ENCODE data around the gene CNNM2.

CNNM2 gene

DNA sequence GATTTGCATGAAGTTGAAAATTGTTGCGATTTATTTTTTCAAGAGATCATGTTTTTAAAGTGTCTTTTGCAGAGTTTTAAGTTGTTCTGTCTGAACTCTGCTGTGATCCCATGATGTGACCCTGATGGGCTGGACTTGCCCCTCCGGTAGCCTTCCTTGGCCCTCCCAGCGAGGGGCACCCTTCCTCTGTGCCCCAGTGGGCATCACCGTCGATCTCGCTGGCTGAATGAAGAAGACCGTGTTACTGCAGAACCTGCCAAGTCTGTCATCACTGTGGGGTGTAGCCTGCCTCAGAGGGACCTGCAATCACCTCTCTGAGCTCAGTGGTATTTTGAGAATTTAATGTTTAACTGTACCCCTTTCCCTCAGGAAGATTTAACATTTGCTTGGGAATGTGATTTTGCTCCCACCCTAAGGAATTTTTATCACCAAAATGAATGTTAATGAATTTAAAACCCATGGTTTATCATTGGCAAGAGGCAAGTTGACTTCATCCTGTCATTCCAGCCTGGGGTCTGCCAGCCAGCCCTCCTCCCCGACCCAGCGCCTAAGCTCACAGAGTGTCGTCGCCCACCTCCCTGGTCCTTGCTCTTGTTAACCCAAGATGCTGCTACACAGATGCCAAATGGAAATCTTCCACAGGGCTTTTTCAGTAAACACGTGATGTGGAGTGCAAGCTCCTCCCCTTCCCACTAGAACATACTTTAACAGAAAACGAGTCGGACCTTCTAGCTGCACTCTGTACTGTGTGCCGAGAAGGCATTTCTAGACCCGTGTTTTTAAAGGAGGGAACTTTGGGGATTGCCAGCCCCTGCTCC lies 159.6 kb downstream of the CNNM2 start:
- no peak for DNase-seq

DNA sequence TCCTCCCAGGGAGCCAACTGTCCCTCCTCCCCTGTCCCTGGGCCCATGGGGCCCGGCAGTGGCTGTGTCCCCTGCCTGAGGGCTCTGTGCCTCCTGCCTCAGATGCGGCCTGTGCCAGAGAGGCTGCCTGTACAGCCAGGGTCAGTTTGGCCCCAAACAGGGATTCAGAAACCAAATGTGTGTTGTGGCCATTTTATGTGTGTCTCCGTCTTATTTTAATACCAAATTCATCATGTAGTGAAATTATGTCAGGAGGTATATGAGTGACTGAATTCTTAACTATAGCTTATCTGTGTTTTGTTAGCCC lies 160.2 kb downstream of the CNNM2 start:
- DNase-seq: no peak

DNA sequence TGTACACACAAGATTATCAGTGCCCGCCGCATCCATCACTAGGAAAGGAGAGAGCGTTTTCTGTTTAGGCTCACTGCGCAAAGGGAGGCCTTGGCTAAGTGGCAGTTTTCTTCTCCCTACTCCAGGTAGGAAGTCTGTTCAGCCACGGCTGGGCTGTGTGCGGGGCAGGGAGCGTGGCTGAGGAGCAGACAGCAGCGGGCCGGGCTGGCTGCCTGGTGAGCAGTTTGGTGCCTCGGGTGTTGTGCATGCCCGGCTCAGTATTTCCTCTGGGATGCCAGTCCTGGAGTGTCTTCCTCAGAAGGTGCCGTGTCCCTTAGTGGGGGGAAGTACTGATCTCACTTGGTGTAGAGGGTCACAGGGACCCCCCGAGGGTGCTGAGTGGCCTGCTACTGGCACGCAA lies 160.6 kb downstream of the CNNM2 start:
- DNase-seq: no peak

DNA sequence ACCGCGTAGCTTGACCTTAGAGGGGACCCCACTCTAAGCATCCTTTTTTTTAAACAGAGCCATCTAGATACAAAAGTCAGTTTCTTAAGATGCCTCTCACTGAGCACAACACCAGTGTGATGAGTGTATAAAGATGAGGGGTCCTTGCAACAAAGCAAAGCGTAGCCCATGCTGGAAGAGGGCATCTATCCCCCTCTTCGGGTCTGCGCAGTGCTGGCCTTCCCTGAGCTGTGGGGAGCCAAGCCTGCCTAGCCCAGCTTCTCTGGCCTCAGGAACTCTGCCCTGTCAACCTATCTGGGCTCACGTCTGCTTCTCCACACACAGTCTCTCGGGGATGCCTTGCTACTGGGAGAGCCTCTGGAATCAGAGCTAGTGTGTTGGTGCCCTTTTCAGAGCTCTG lies 161.0 kb downstream of the CNNM2 start:
- no peak for DNase-seq

DNA sequence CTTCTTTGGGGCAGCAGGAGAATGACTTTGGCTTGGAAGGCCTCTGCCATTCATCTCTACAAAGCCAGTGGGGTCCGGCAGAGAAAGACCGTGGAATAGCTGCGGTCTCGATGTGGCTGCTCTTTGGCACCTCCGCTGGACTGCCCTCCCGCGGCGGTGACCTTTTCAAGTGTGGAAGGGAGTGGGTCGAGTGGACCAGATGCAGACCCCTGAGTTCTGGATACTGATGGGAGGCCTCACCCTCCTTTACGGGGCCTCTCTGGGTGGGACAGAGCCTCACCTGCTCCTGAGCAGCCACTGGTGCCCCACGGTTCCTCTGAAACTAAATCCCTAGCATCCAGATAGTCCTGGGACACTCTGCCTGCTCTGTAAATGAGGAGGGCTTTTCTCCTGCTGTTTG lies 161.9 kb downstream of the CNNM2 start:
- no peak for DNase-seq

DNA sequence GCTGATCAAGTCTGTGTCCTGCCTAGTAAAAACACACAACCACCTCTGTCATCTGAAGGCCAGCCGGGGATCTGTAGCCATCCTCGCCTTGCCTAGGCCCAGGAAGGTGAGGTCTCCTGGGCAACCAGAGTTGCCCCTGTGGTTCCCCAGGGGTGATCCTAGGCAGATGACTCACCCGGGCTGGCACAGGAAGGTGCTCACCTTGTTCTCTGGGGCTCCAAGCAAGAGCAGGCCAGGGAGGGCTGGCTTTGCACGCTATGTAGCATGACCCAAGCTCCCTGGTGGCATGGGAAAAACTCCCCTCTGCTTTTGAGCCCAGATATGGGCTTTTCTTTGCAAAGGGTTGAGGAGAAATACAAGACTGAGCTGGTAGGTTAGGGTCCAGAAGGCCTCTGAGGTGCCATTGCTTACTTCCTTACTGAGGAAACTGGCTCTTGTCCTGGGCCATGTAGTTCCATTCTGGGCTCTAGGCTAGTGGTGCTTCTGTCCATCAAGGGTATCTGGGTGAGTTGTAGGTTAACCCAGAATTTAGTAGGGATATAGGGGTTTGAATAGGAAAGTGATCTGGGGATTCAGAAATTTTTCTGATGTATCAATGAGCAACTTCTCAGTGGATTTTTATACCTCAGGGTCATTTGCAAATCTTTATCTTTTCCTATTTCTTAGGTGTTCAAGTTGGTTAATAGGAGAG lies 162.9 kb downstream of the CNNM2 start:
- no peak for DNase-seq

DNA sequence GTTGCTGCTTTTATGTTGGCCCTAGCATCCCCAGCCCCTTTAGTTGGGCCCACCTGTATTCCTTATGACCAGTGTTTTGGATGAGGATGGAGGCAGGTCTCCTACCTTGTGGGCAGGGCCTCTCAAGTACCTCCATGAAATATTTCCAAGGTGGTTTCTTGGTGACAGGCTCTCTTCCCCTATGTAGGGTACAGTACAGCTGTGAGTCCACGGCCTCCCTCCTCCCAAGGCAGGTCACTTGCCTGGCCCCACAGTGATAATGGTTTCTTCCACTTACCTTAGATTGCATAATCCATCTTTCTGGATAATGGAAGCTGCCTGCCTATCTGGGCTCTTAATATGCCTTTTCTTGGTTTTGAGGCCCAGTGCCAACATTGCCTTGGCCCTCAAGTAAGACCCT lies 164.6 kb downstream of the CNNM2 start:
- DNase-seq: no peak

DNA sequence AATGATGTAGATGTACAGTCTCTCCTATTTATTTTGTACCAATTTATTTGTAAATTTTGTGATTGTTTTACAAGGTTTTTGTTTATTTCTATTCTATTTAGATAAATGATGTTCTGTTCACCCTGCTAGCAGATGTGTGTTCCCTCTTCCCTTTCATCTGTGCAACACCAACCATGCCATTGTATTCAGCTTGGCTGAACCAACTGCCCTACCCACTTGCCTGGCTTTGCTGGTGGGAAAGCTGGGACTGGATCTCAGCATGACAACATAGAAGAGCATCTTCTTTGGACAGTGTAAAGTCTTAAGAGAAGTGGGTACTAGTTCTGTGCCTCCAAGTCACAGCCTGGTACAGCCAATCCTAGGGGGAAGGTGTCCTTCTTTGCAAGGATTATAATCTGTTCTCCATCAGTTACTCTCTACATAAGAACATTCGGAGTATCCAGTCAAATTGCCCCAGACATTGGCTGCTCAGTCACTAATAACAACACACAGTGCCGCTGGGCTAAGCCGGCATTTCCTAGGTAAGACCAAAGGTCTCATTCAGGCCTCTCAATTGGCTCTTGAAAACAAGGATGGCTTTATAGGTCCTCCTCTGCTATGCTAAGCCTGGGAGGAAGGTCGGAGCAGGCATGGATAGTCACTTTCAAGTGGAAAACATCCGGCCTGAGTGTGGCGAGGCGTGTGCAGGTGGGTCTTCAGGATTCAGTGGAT lies 165.3 kb downstream of the CNNM2 start:
- DNase-seq: no peak

DNA sequence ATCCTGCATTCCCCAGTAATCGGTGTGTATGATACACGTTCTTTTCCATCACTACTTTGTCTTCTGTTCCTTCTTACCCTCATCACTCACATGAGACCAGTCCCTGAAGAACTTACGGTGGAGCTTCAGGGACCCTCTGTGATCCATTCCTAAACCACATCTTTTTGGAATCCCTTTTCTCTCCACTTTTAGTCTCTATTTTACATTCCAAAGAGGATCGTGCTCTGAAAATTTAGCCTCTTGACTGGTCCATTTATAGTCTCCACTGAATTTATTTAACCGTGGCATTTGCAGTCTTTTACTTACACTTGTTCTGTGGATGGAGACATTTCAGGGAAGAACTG lies 165.9 kb downstream of the CNNM2 start:
- DNase-seq: no peak

DNA sequence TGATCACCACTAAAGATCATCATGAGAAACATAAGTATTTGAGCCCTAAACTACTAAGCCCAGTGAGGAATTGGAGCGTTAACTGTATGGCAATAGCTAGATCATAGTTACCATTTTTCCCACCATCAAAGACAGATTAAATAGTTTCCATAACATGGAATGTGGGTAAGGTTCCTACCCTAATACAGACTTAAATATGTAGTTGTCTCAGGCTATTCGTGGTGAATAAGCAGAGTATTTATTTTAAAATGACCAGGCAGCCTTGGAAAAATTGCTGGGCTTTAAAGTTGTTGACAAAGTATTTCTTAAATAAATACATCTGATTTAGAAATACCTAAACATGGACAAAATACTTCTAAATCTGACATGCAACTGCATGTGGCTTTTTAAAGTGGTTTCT lies 168.2 kb downstream of the CNNM2 start:
- DNase-seq: no peak

DNA sequence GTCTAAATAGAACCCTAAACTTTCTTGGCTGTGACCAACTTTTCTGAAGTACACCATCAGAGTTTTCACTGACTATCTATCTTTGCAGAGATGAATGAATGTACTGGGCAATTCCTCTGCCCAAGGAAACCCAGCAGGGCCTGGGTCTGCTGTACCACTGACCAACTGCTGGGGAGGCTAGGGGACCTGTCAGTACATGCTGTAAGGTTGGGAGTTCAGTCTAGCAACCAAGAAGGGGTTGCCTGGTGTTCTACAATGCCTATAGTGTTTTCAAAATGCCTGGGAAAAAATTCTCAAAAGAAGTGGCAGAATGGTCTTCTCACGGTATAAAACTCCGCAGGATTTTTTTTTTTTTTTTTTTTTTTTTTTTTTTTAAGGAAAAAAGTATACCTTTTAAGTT lies 168.7 kb downstream of the CNNM2 start:
- no peak for DNase-seq

DNA sequence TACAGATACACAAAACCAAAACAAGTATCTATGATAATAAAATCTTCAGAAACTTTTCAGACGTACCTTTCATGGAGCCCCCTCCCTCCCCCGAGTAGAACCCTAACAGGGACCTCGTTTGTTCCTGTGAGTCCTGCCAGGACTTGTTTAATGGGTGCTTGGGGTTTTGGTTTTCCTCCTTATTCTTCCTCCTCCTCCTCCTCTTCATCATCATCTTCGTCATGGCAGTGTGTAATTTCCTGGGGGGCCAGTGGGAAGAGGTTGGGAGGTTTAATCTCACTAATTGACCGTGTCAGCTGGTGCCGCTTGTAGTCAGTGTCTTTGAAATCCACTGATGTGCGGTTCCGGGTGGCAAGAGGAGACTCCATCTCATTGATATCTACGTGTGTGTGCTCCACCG lies 171.4 kb downstream of the CNNM2 start:
- DNase-seq: no peak

DNA sequence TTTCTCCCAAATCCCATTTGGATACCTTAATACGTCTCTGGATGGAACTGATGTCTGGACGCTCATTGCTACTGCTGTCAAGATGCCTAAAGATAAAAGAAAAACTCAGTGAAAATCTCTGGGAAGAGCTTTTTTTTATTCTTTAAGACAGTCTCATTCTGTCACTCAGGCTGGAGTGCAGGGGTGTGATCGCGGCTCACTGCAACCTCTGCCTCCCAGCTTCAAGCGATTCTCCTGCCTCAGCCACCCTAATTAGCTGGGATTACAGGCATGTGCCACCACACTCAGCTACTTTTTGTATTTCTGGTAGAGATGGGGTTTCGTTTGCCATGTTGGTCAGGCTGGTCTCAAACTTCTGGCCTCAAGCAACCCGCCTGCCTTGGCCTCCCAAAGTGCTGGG lies 172.8 kb downstream of the CNNM2 start:
- no peak for DNase-seq

DNA sequence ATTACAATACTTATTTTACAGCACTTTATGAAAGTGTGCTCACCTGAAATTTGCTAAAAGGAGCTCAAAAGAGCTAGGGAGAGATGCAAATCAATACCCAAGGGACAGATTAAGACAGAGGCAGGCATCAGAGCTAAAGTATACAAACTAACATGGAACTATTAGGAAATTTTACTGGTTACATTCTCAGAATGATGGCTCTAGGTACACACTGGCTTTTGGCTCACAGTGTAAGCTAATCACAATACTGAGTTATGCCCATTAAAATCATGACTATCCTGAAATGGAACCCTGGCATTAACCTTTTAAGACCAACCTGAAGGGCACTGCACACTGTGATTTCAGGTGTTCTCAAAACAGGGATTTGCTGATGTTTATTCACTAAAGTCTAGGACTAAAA lies 176.9 kb downstream of the CNNM2 start:
- no peak for DNase-seq

DNA sequence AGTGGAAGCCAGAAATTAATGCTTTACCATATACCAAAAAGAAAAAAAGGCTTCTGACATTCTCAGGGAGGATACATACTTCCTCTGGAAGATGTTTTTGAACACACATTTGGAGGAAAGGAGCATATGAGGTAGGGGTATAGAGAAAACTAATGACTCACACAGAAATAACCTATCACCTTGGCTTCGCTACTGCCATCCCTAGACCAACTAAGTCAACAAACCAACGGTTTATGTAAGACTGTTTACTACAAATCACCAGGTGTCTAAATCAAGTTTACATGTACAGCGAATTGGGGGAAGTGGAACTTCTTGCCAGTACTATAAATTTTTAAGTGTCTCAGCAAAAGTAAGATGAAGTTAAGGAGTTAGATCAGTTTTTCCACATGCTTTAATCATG lies 178.0 kb downstream of the CNNM2 start:
- no peak for DNase-seq

DNA sequence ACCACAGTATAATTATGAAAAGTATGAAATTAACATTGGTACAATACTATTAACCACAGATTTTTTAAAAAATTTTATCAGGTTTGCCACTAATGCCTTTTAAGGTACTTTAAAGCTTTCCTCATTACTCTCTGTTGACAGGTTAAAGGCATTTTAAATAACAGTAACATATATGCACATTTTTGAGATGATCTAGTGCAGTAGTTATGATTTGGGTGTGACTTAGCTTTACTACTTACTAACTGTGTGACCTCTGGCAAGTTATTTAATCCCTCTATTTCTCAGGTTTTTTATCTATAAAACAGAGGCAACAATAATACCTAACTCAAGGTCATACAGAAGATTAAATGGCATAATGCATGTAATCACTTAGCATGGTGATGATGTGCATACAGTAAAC lies 180.1 kb downstream of the CNNM2 start:
- no peak for DNase-seq

DNA sequence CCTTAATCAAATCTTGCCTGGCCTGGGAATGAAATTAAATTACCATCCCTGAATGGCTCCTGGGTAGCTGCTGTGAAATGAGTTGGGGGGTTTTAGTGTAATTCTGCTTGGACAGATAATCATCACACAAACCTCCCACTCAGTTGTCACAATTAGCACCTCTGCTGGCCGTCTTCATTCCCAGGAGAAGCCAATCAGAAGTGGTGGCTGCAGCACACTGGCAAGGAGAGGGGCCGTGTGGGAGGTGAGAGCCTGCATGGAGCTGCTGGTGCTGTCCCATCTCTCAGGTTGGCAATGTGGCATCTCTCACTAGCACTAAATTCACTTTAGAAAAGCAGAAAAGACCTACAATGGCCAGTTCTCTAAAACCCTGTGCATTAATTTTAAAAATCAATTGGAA lies 182.5 kb downstream of the CNNM2 start:
- DNase-seq: no peak

DNA sequence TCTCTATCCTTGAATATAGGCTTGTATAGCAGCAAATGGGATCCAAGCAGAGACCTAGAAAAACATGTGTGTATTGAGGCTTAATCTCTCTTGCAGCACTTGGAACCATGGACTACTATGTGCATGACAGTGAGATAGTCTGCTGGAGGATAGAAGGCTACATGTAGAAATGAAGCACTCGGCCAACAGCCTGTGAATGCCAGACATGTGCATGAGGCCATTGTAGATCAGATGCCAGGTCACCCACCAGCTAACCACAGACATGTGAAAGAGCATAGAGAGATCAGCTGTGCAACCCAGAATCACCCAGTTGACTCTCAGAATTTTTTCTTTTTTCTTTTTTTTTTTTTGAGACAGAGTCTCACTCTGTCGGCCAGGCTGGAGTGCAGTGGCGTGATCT lies 184.1 kb downstream of the CNNM2 start:
- no peak for DNase-seq

DNA sequence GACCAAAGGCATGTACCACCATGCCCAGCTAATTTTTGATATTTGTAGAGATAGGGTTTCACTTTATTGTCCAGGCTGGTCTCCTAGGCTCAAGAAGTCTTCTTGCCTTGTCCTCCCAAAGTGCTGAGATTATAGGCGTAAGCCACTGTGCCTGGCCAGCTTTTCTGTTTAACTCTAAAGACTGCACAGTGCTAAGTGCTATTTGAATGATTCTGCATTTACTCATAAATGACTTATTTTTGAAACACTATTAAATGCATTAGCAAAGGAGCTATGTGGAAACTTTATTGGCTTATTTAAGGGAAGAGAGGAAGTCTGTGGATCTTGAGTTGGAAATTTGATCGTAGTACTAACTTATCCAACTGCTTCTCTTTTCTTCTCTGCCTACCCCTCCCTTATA lies 185.9 kb downstream of the CNNM2 start:
- no peak for DNase-seq

DNA sequence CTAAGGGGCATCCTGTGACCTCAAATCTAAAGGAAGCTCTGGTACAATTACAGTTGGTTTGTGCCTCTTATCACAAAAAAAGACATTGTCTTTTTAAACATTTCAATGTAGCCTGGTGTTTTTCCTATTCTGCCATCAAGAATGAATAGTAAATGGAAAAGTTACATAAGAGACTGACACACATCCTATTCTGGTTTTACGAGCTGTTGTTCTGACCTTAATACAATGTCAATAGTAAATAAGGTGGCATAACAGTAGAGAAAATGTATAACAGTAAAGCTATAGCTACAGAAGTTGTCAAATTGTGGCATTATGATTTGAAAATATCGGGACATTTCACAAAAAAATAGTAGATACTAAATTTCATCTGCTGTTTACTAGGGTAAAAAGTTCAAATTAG lies 186.6 kb downstream of the CNNM2 start:
- DNase-seq: no peak

DNA sequence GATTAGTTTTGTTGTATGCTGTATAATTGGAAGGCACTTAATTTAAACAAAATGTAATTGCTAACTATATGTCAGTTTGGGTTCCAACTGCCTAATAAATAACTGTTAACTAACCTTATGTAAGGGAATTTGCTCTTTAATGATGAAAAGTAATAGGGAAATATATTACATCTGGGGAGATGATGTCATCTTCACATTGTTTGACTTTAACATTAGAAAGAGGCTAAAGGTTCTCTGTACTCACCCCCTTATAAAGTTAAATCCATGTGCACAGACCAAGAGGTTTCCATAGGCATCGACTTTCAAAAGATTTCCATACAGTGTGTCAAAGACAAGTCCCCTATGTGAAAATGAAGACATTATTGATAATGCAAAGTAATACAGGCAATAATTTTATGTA lies 187.4 kb downstream of the CNNM2 start:
- no peak for DNase-seq

DNA sequence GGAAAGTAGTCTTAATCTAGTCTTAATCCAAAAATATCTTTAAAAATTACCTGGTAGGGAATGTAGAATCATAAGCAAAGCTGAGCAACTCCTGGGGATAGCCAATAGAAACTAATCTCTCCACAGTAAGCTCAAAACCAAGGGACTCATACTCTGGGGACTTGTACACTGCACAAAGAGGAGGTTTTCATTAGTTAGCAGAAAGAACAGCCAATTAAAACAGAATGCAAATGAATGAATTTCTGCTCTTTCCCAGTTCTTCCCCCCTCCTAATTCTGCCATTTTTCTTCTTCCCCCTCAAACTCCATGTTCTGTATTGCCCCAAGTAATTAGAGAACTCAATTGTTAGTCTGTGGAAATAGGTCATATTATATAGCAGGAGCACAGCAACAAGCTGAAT lies 188.4 kb downstream of the CNNM2 start:
- DNase-seq: no peak

DNA sequence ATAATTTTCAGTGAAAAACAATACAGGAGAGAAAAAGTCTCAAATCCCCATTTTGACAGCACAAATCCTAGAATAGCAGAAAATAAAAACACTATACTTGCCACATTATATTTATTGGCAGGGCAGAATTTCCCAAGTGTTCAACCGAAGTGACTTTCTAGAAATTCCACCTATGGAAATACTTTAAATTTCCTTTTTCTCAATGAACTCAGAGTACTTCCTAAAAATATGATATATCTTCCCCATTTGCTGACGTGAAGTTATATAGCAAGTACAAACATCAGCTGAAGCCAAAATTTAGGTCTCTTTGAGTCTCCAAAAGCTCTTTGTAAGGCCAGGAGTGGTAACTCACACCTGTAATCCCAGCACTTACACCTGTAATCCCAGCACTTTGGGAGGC lies 191.7 kb downstream of the CNNM2 start:
- no peak for DNase-seq

DNA sequence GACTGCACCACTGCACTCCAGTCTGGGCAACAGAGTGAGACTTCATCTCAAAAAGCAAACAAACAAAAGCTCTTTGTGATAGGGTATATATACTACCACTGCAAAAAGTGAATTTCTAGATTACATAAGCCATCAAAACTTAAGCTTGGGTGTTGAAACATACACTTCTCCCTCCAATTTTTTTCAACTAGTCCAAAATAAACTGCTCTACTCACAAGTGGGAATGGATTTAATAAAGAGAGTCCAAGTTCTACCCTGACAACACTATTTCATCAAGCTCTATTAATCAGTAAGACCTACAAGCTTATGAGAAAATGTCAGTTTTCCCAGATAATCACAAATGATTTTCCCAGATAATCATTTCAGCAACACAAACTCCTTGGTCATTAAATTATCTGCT lies 192.3 kb downstream of the CNNM2 start:
- no peak for DNase-seq

All from CD4-positive, alpha-beta T cell treated with Interleukin-6 for 4 hours (primary cell).